GM12874 (cell line): Measurements from ENCODE around the gene DEGS2.

Experiments used
- CTCF ChIP-seq: IDR thresholded peaks from 2 replicates; pipeline ENCODE4 v1.5.1; 2011; ENCODE audit warnings: low read depth, mild to moderate bottlenecking, control low read depth, low read length, moderate library complexity; ENCODE audit not compliant: insufficient read depth

DEGS2 gene

GRCh38 chr14:100127853-100128455 lies 31.5 kb downstream of the DEGS2 start:
- TF ChIP-seq CTCF: no peak

- no peak for TF ChIP-seq CTCF
These were observed 33.0 kb downstream of the DEGS2 start for GRCh38 chr14:100126401-100126800.

- TF ChIP-seq CTCF: no peak
These were observed 34.8 kb downstream of the DEGS2 start for GRCh38 chr14:100124551-100125088.

GRCh38 chr14:100123618-100124017 lies 35.8 kb downstream of the DEGS2 start:
- no peak for TF ChIP-seq CTCF

- no peak for TF ChIP-seq CTCF
These were observed 36.8 kb downstream of the DEGS2 start for GRCh38 chr14:100122481-100123223.

GRCh38 chr14:100121643-100122480 lies 37.6 kb downstream of the DEGS2 start:
- TF ChIP-seq CTCF: no peak

- no peak for TF ChIP-seq CTCF
These were observed 38.7 kb downstream of the DEGS2 start for GRCh38 chr14:100120522-100121269.
